GM21825 (cell line): ENCODE data around the gene SAPCD2.
"Not testable (repeated sequence)": the region's sequence is repeated elsewhere in the genome, so short reads cannot be mapped to it uniquely, and the experiment has no call there.

Source experiments
- ATAC-seq: cut with Tn5 transposase; IDR thresholded peaks from one replicate; pipeline ENCODE4 v1.9.1; 2021; ENCODE audit warnings: mild to moderate bottlenecking, moderate library complexity; ENCODE audit not compliant: unreplicated experiment

SAPCD2 gene

GRCh38 chr9:137070201-137070905, at the start of gene SAPCD2:
TSS of gene SAPCD2 (minus strand) at chr9:137070557. CDS start at chr9:137070460, 97 bp downstream.
- ATAC-seq = peak; percentile 56

- ATAC-seq = not testable (repeated sequence)
These were observed 47.8 kb upstream of the SAPCD2 start for GRCh38 chr9:137118092-137118603.

GRCh38 chr9:137117269-137117731, 46.9 kb upstream of the SAPCD2 start:
- ATAC-seq = no peak

GRCh38 chr9:137116728-137117127, 46.4 kb upstream of the SAPCD2 start:
- no peak for ATAC-seq

- ATAC-seq = no peak
These were observed 45.7 kb upstream of the SAPCD2 start for GRCh38 chr9:137116027-137116507.

- ATAC-seq = no peak
These were observed 45.2 kb upstream of the SAPCD2 start for GRCh38 chr9:137115394-137116026.

- peak; percentile 66 for ATAC-seq
These were observed 44.4 kb upstream of the SAPCD2 start, which contains the start of gene DPP7 for GRCh38 chr9:137114613-137115393. TSS of gene DPP7 (minus strand) at chr9:137114733. CDS start at chr9:137114713, 20 bp downstream.

- no peak for ATAC-seq
These were observed 43.9 kb upstream of the SAPCD2 start for GRCh38 chr9:137114220-137114612.

GRCh38 chr9:137113385-137114159, 43.2 kb upstream of the SAPCD2 start:
- no peak for ATAC-seq

- ATAC-seq = no peak
These were observed 42.4 kb upstream of the SAPCD2 start for GRCh38 chr9:137112564-137113384.

- no peak for ATAC-seq
These were observed 41.6 kb upstream of the SAPCD2 start for GRCh38 chr9:137111788-137112563.

- no peak for ATAC-seq
These were observed 40.8 kb upstream of the SAPCD2 start for GRCh38 chr9:137110911-137111787.

- ATAC-seq = no peak
These were observed 40.0 kb upstream of the SAPCD2 start for GRCh38 chr9:137110147-137110910.

GRCh38 chr9:137109250-137110146, 39.1 kb upstream of the SAPCD2 start:
- ATAC-seq = no peak

- no peak for ATAC-seq
These were observed 38.4 kb upstream of the SAPCD2 start for GRCh38 chr9:137108608-137109249.

- ATAC-seq = no peak
These were observed 37.6 kb upstream of the SAPCD2 start for GRCh38 chr9:137107982-137108381.
